Fibroblast of lung (primary cell): ENCODE results near the gene GABBR2.

Experiments used
- EZH2 ChIP-seq: IDR thresholded peaks from 2 replicates; pipeline ENCODE4 v1.5.1; 2012; ENCODE audit warnings: low read length, control low read depth, mild to moderate bottlenecking; ENCODE audit errors: missing control alignments
- TF ChIP-seq, protein P1 (sequence below), 2 donors: IDR thresholded peaks in 1 of 2; conservative IDR thresholded peaks in 1 of 2; 1 replicate in 1 of 2; 2 replicates in 1 of 2; pipeline ENCODE4 v1.5.1; 2011 to 2012; ENCODE audit warnings: low read length in 2 of 2, control low read depth in 1 of 2, inconsistent platforms in 1 of 2, low read depth in 1 of 2, mild to moderate bottlenecking in 1 of 2

DNA sequence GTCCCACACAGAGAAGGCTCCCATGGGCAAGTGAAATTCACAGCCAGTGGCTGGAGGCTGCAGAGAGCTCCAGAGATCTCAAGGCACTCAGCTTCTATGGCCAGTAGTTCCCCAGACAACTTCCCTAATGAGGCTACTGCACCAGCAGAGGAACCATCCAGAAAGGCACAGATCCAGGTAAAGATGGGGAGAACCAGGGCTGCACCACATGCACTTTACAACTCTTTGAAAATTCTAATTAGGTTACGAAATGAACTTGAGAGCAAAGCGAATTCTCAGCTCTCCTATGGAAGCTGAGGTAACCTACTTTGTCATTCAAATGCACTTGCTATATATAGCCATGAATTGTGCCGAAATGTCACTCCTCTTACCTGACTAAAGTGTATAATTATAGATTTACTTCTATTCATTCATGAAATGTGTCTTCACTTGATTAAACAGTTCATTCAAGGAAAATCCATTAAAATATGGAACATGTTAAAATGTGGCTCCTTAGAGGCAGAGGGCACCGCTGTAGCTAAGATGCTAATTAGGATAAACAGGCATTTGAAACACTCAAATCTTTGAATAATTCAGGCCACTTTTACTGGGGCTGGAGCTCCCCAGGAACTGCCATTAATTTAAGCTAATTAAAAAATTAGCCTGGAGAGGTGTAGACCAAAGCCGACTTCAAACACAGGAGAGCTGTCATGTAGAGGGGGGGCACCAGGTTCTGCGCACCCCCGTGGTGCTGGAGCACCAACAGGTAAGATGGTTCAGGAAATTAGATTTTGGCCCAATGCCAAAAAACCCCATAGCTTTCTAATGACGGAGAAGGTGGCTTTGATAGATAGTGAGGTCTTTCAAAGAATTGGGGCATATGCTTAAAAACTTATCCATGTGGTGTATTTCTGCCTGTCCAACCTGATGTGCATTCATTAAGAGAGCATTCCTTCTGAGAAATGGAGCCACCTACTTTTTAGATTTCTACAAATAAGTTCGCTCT is 204.1 kb downstream of the GABBR2 start:
- TF ChIP-seq, protein P1, sequence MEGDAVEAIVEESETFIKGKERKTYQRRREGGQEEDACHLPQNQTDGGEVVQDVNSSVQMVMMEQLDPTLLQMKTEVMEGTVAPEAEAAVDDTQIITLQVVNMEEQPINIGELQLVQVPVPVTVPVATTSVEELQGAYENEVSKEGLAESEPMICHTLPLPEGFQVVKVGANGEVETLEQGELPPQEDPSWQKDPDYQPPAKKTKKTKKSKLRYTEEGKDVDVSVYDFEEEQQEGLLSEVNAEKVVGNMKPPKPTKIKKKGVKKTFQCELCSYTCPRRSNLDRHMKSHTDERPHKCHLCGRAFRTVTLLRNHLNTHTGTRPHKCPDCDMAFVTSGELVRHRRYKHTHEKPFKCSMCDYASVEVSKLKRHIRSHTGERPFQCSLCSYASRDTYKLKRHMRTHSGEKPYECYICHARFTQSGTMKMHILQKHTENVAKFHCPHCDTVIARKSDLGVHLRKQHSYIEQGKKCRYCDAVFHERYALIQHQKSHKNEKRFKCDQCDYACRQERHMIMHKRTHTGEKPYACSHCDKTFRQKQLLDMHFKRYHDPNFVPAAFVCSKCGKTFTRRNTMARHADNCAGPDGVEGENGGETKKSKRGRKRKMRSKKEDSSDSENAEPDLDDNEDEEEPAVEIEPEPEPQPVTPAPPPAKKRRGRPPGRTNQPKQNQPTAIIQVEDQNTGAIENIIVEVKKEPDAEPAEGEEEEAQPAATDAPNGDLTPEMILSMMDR (conservative IDR thresholded peaks at IDR 0.05 in 1 of 2, IDR thresholded peaks at IDR 0.05 in 1 of 2; ENCODE audit: low read depth in 1 of 2, low read length in 2 of 2) = no peak
- no peak for TF ChIP-seq EZH2
